ENCODE data around the gene PTPRN2.

- TF ChIP-seq CTCF (conservative IDR thresholded peaks at IDR 0.05; ENCODE audit: low read length) (no peak), EZH2phosphoT487 (IDR thresholded peaks at IDR 0.05; ENCODE audit: borderline replicate concordance, low read depth, low read length) (no peak)
Measured at GRCh38 chr7:158527915-158528502, 59.6 kb downstream of the PTPRN2 start.

All from OCI-LY7 (cell line).